NCI-H2227 (cell line): Measurements from ENCODE around the gene ATP5PD.

Experiments used
- DNase-seq: peaks from one replicate; lab custom pipeline; 2025; ENCODE audit not compliant: unreplicated experiment; lab: John Stamatoyannopoulos, UW

Gene ATP5PD

DNA sequence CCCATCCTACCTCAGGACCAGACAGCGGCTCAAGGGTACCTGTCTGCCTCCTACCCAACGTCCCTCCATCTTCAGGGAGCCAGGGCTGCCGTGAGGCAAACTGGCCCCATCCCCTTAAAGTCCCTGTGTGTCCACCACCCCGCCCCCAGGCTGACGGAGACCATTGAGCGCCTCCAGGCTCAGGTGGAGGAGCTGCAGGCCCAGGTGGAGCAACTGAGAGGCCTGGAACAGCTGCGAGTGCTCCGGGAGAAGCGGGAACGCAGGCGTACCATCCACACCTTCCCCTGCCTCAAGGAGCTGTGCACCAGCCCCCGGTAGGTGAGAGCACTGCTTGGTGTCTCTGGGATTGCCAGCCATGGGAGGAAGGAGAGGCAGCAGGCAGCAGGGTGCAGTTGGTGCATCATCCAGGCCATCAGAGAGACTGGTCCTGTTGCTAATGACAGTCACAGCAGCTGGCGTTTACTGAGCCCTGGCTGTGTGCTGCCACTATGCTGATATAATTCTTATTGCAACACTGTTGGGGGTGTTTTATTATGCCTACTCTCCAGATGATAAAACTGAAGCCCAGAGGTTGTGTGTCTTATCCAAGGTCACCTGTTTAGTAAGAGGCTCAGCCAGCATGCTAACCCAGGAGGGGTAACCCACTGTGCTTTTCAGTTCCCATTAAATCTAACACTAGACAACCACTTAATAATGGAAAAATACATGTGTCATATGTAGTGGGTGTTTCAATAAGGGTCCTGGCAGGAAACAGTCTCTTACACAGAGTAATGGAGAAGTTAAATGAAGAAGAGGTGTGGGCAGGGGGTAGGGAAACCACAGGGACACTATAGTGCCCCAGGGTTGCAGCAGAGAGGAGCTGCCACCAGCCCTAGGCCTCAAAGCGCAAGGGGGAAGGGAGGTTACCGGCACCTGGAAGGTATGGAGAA is 44.6 kb downstream of the ATP5PD start:
- no peak for DNase-seq

DNA sequence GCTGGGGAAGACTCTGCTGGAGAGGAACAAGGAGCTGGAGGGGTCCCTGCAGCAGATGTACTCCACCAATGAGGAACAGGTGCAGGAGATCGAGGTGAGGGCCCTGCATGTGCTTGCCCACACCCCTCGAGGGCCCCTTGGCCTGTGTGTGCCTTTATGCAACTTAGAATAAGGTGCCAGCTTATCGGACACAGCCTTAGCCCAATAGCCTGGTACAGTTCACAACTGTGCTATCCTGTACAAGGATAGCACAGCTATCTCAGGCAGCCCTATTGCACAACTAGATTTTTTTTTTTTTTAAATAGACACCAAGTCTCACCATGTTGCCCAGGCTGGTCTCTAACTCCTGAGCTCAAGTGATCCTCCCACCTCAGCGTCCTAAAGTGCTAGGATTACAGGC is 47.2 kb downstream of the ATP5PD start:
- DNase-seq: no peak

DNA sequence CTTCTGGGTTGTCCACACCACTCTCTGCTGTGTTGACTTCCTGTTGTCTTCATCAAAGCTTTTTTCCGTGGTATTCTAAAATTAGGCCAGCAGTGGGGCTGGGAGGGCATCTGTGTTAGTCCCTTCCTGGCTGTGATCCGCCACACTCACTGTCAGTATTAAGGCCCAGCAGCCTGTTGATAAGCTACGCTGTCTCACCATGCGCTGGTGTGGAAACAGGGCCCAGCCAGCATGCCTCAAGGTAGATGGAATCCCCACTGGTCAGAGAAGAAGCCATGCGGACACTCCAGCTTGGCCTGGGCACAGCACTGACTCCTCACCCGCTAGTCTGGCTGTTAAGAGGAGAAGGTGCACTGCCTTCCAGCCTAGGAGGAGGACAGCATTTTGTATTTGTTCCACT is 48.0 kb downstream of the ATP5PD start:
- no peak for DNase-seq

DNA sequence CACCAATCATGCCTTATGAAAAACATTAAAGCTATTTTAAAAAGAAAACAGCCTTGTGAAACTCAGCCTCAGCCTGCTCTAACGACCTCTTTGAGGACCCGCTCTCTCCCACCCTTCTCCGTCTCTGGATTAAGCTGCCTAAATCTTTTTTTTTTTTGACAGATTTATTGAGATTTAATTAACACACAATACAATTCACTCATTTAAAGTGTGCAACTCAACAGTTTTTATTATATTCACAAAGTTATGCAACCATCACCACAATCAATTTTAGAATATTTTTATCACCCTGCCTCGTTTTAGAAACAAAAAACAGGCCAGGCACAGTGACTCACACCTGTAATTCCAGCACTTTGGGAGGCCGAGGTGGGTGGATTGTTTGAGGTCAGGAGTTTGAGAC is 50.9 kb downstream of the ATP5PD start:
- no peak for DNase-seq

DNA sequence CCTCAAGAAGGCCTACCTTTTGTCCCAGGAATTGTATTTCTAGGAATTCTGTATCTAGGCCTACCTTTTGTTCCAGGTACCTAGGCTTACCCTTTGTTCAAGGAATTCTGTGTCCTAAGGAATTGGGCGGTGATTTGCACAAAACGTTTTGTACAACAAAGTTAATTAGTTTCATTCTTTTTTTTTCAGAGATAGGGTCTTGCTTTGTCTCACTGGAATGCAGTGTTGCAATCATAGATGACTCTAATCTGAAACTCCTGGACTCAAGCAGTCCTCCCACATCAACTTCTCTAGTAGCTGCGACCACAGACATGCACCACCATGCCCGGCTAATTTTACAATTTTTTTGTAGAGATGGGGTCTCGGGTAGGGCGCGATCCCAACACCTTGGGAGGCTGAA is 52.3 kb downstream of the ATP5PD start:
- DNase-seq: no peak

DNA sequence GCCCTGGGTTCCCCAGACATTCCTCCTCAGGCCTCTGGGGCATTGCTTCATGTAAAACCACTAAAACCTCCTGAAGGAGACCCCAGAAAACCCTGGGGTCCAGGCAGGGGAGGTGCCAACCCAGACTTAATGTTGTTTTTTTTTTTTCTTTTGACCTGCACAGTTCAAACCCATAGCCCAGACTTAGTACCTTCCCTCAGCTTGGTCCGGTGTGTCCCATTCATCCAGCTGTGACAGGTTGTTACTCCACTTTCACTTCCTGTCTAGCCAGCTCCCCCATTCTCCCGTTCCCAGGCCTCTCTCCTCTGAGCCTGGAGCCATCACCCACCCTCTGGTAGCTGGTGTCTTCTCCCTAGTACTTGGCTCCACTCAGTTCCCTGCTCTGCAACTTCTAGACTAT is 54.5 kb downstream of the ATP5PD start:
- DNase-seq: no peak

DNA sequence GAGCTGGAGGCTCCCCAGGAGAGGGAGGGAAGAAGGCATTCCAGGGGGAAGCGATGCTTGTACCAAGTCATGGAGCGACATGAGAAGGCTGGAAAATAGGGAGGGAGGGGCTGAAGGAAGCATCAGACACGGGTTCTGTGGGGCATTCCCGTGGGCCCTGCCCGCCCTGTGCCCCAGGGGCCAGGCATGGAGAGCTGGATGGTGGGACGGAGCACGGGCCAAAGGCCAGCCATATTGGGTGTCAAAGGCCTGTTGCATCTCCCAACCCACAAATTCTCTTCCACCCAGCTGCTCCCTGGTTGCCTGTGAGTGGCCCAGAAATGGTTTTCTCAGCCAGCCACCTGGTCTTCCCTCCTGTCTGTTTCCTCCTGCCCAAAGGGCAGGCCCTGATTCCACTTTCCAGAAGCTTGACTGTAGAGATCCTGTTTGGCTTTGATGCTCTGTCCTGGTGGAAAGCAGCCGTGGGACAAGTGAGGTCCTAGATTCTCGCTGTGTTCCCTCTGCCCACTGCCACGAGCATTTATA is 56.1 kb downstream of the ATP5PD start:
- no peak for DNase-seq
